NCI-H526 treated with DMSO at 0.1 percent for 48 hours (cell line): ENCODE measurements around the gene GJB2.

Source experiments
- DNase-seq: peaks from one replicate; lab custom pipeline; 2025; lab: John Stamatoyannopoulos, UW

GJB2 gene

GRCh38 chr13:20192836-20193161, at the start of gene GJB2:
Gene GJB2 (minus strand): TSS chr13:20192938. CDS start chr13:20189581, 3,357 bp downstream.
- DNase-seq, result no peak

- no peak for DNase-seq
These were observed 48.9 kb upstream of the GJB2 start for GRCh38 chr13:20241593-20241992.

- no peak for DNase-seq
These were observed 47.0 kb upstream of the GJB2 start for GRCh38 chr13:20239748-20240147.

GRCh38 chr13:20232556-20233277, 40.0 kb upstream of the GJB2 start:
- DNase-seq, result no peak

- DNase-seq, result no peak
These were observed 39.3 kb upstream of the GJB2 start, which contains the start of gene GJB6 for GRCh38 chr13:20231839-20232555. Gene GJB6 (minus strand): TSS chr13:20232319. CDS start chr13:20223480, 8,839 bp downstream.

GRCh38 chr13:20230913-20231838, 38.4 kb upstream of the GJB2 start:
- DNase-seq, result no peak

- DNase-seq, result no peak
These were observed 35.0 kb upstream of the GJB2 start for GRCh38 chr13:20227730-20228129.

- no peak for DNase-seq
These were observed 34.5 kb upstream of the GJB2 start for GRCh38 chr13:20227288-20227687.

- no peak for DNase-seq
These were observed 29.8 kb upstream of the GJB2 start for GRCh38 chr13:20222553-20222952.

GRCh38 chr13:20221772-20222171, 29.0 kb upstream of the GJB2 start:
- no peak for DNase-seq

- DNase-seq, result no peak
These were observed 26.8 kb upstream of the GJB2 start for GRCh38 chr13:20219577-20219976.

- no peak for DNase-seq
These were observed 24.4 kb upstream of the GJB2 start for GRCh38 chr13:20217168-20217567.

- DNase-seq, result no peak
These were observed 17.2 kb upstream of the GJB2 start for GRCh38 chr13:20209948-20210347.

GRCh38 chr13:20206698-20207235, 14.0 kb upstream of the GJB2 start:
- no peak for DNase-seq

- no peak for DNase-seq
These were observed 13.4 kb upstream of the GJB2 start for GRCh38 chr13:20206065-20206697.

- peak; percentile 30 for DNase-seq
These were observed 6.0 kb upstream of the GJB2 start for GRCh38 chr13:20198781-20199180.

GRCh38 chr13:20197361-20197834, 4.7 kb upstream of the GJB2 start:
- DNase-seq, result peak; percentile 62

GRCh38 chr13:20195801-20196200, 3.1 kb upstream of the GJB2 start:
- no peak for DNase-seq

- DNase-seq, result no peak
These were observed 1.3 kb upstream of the GJB2 start for GRCh38 chr13:20193907-20194631.

GRCh38 chr13:20193162-20193906, 596 bp upstream of the GJB2 start:
- DNase-seq, result no peak
